ENCODE measurements around the gene ADGRF5. TPM values are rescaled to one million over a fixed set of nuclear protein-coding genes. Genes with fewer than 3 reads are reported as not detected.

ADGRF5 gene
- total and polyA plus RNA-seq, 7 donors: 1.2 to 15.0 (median 7.3) TPM

DNA sequence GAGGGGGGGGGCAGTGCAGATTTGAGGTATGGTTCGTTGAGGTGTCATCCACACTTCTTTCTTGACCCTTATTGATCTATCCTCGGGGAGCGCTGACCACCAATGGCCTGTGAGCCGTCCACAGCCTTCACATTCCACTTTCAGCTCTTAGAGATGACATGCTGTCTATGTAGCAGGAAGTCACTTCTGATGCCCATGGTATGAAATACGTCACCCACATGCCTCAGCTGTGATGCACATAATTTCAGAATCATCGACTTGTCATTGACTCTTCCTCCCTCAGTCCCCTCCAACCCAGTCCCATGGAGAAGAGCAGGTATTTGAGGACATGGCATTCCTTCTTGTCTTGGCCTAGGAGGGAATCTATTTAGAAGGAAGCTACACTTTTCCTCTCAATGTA, 4.7 kb upstream of the ADGRF5 start:
- H3K9me3 ChIP-seq: no peaks in the 10 kb centered on the region
- no peak overlapping the region for H3K4me3 ChIP-seq

DNA sequence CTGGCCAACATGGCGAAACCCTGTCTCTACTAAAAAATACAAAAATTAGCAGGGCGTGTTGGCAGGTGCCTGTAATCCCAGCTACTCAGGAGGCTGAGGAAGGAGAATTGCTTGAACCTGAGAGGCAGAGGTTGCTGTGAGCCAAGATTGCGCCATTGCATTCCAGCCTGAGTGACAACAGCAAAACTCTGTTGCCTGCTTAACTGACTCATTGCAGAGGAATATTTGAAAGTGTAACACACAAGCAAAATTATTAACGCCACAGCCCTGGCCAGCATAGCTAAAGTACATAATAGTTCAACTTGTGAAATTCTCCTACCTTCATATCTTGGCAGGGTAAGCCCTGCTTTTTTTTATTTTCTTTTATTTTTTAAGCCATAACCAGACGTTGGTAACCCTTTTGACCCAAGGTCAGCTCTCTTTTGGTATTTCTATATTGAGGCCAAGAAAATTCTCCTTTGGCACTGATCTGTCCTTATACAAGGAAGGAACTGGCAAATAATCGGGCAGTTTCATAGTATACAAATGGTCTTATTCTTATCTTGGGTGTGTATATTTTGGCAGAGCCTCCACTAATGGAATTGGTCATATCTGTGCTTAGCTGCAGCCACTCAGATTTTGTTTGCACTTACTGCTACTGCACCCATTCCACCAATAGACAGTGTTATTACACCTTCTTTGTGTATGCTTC, 4.0 kb upstream of the ADGRF5 start:
- 65 to 78% methylated on average over 6 of the region's 6 CpGs for WGBS, 2 donors
- H3K4me3 ChIP-seq: no peak overlapping the region
- no peak for TF ChIP-seq POLR2AphosphoS5 (IDR thresholded peaks at IDR 0.05)
- TF ChIP-seq, protein P1, sequence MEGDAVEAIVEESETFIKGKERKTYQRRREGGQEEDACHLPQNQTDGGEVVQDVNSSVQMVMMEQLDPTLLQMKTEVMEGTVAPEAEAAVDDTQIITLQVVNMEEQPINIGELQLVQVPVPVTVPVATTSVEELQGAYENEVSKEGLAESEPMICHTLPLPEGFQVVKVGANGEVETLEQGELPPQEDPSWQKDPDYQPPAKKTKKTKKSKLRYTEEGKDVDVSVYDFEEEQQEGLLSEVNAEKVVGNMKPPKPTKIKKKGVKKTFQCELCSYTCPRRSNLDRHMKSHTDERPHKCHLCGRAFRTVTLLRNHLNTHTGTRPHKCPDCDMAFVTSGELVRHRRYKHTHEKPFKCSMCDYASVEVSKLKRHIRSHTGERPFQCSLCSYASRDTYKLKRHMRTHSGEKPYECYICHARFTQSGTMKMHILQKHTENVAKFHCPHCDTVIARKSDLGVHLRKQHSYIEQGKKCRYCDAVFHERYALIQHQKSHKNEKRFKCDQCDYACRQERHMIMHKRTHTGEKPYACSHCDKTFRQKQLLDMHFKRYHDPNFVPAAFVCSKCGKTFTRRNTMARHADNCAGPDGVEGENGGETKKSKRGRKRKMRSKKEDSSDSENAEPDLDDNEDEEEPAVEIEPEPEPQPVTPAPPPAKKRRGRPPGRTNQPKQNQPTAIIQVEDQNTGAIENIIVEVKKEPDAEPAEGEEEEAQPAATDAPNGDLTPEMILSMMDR (IDR thresholded peaks at IDR 0.05): no peak

More for the DNA sequence above, 4.7 kb upstream of the ADGRF5 start:
- intact Hi-C loops (cut with DNase I): no loop called here
- Histone ChIP-seq H3K36me3 (no peaks in the 10 kb centered on the region), H3K27me3 (no peaks in the 10 kb centered on the region), H3K4me1 (no peaks in the 10 kb centered on the region), H3K27ac (no peak overlapping the region)
- 93% methylated on average over 6 of the region's 6 CpGs for whole genome bisulfite sequencing, 2 donors
- TF ChIP-seq, protein P1 (IDR thresholded peaks at IDR 0.05): no peak
- no peak for TF ChIP-seq POLR2AphosphoS5 (IDR thresholded peaks at IDR 0.05)
- TF ChIP-seq EP300 (IDR thresholded peaks at IDR 0.05): no peak
- TF ChIP-seq POLR2A (IDR thresholded peaks at IDR 0.05): no peak
- no peak for DNase-seq

DNA sequence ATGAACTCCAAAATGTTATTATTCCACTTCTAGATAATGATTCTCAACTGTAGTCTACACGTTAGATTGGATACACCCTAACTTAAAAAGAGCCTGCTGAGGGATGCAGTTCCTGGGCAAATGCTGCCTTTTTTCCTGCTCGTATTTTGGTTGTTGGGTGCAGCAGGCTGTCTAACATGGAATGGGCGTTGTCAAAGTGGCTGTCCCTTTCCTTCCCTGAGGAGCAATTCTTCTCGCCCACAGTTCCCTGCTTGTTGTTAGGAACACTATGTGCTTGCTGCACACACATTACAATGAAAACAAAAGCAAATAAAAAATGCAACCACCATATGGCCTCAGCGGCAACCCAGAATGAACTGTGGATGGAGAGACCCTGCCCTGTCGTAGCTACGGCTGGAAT, 1.7 kb upstream of the ADGRF5 start:
- DNase-seq: no peak
- Histone ChIP-seq H3K27ac (peak overlapping the region in 2 of 4 donors; percentile 34 to 53), H3K4me1 (no peaks in the 10 kb centered on the region), H3K9me3 (no peaks in the 10 kb centered on the region), H3K4me3 (no peak overlapping the region), H3K36me3 (no peaks in the 10 kb centered on the region), H3K27me3 (no peaks in the 10 kb centered on the region)
- peak in 1 of 4 donors; percentile 17 for TF ChIP-seq EP300 (IDR thresholded peaks at IDR 0.05)
- TF ChIP-seq, protein P1 (IDR thresholded peaks at IDR 0.05): no peak
- WGBS, 2 donors: 76 to 83% methylated on average over 7 of the region's 7 CpGs
- intact Hi-C loops (cut with DNase I): no loop called here

More for the DNA sequence above, 4.0 kb upstream of the ADGRF5 start:
- H3K36me3 ChIP-seq: no peaks in the 10 kb centered on the region
- H3K27me3 ChIP-seq: no peaks in the 10 kb centered on the region
- no peaks in the 10 kb centered on the region for H3K4me1 ChIP-seq
- DNase-seq: no peak
- no peaks in the 10 kb centered on the region for H3K9me3 ChIP-seq
- peak overlapping the region in 1 of 4 donors; percentile 27 for H3K27ac ChIP-seq
- intact Hi-C loops (cut with DNase I): no loop called here

DNA sequence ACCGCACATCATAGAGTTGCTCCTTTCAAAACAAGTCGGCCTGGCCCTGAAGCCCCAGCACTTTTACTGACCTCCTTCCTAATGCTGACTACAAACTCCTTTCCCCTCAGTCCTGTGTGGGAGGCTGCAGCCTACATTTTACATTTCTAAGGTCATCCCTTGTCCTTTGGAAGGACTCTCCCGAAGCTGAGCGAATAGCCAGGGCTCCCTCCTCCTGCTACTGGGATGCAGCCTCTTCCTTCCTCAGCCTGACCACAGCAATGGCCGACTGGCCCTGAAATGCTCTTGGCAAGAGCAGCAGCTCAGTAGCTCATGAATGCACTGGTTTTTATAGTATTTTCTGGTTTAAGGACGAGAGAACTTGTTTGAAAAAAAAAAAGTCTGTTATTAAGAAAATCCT, 679 bp downstream of the ADGRF5 start:
- 84 to 86% methylated on average over 6 of the region's 6 CpGs for WGBS, 2 donors
- H3K36me3 ChIP-seq: no peaks in the 10 kb centered on the region
- TF ChIP-seq POLR2AphosphoS5 (IDR thresholded peaks at IDR 0.05): no peak
- TF ChIP-seq EP300 (IDR thresholded peaks at IDR 0.05): no peak
- TF ChIP-seq POLR2A (IDR thresholded peaks at IDR 0.05): no peak
- TF ChIP-seq, protein P1 (IDR thresholded peaks at IDR 0.05): no peak
- H3K27me3 ChIP-seq: no peaks in the 10 kb centered on the region
- H3K4me3 ChIP-seq: peak overlapping the region in 2 of 4 donors; percentile 11 to 12
- H3K9me3 ChIP-seq: no peaks in the 10 kb centered on the region
- no peak for DNase-seq
- no peaks in the 10 kb centered on the region for H3K4me1 ChIP-seq
- intact Hi-C loops (cut with DNase I): no loop called here
- peak overlapping the region in 1 of 4 donors; percentile 53 for H3K27ac ChIP-seq

DNA sequence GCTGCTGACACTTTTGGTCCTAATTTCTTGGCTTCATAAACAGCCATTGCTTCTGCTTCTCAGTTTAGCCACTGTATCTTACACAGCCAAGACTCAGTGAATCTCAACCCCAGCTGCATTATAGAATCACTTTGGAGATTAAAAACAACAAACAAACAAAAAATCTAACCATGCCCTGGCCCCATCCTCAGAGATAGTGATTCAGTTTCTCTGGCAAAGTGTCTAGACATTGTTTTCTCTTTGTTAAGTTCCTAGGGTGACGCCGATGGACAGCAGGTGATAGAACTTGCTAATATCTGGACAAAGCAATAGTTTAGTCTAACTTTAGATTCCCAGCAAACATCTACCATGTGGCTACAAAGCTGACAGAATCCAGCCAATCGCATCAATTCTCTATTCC, 2.9 kb downstream of the ADGRF5 start:
- no peak for DNase-seq
- Histone ChIP-seq H3K36me3 (no peaks in the 10 kb centered on the region), H3K4me1 (no peaks in the 10 kb centered on the region), H3K27ac (peak overlapping the region in 1 of 4 donors; percentile 7), H3K27me3 (no peaks in the 10 kb centered on the region), H3K4me3 (no peak overlapping the region), H3K9me3 (no peaks in the 10 kb centered on the region)
- WGBS, 2 donors: 86 to 91% methylated on average over 3 of the region's 3 CpGs
- TF ChIP-seq POLR2AphosphoS5 (IDR thresholded peaks at IDR 0.05) (no peak), EP300 (IDR thresholded peaks at IDR 0.05) (no peak), POLR2A (IDR thresholded peaks at IDR 0.05) (no peak)
- TF ChIP-seq, protein P1 (IDR thresholded peaks at IDR 0.05): no peak
- intact Hi-C loops (cut with DNase I): no loop called here

Data from sigmoid colon (tissue), 7 donors.